ENCODE measurements around the gene FAM81B. TPM values are rescaled to one million over a fixed set of nuclear protein-coding genes. Genes with fewer than 3 reads are reported as not detected.

The FAM81B gene
- total RNA-seq, 1 experiment from 2014 or later = not detected

DNA sequence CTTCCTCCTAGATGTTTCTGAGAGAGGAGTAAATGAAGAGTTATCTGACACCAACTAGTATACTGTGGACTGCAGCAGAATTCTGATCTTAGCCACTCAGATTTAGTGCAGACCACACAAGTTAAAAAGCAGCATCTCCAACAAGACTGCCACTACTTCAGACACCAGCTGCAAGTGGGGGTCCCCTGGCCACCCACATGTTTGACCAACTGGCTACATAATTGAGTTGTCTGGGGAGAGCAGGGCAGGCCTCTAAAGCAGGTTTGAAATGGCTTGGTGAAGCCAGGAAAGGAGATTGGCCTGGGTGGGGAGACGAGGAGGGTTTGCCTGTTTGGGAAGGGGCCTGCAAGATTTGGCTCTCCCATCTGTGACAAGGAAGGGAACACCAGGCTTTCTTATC lies 40.5 kb upstream of the FAM81B start:
- CTCF ChIA-PET = no interaction called here

DNA sequence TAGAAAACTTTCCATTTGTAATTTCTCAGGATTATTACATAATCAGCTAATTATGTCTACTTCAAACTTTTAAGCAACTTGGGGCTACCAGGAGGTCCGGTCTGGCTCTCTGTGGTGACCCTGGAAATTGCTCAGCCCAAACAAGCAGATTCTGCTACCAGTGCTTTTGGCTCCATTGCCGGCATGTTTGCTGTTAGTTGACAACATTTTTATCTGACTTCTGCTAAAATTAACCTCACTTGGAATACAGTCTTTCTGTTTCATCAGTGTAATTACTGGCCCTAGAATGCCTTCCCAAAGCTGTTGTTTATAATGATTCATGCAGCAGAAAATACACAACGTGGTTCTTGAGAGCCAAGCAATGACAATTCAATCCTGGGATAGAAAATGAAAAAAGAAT lies 38.5 kb upstream of the FAM81B start:
- Histone ChIP-seq H3K9me3 (ENCODE audit: low read depth, low read length, poor library complexity, severe bottlenecking) (no peaks in the 10 kb centered on the region), H3K27me3 (replicated peaks; ENCODE audit: insufficient read depth, low read depth, low read length, poor library complexity) (no peaks in the 10 kb centered on the region), H3K4me3 (ENCODE audit: low read depth, low read length, poor library complexity, severe bottlenecking) (no peak overlapping the region), H3K36me3 (ENCODE audit: insufficient read depth, low read length, poor library complexity, severe bottlenecking) (no peaks in the 10 kb centered on the region), H3K4me1 (ENCODE audit: insufficient read depth, low read length, poor library complexity, severe bottlenecking) (no peaks in the 10 kb centered on the region), H3K27ac (ENCODE audit: low read depth, low read length, poor library complexity, severe bottlenecking) (no peak overlapping the region)
- no peak for DNase-seq (ENCODE audit: low spot score)
- ChIA-PET POLR2A (ENCODE audit: low non-redundant PET) (no interaction called here), CTCF (no interaction called here)
- BruUV-seq (replicated peaks) = no TSS peak
- intact Hi-C loops (cut with micrococcal nuclease; ENCODE audit: unreplicated experiment) = no loop called here
- no peak for TF ChIP-seq EZH2 (IDR thresholded peaks at IDR 0.05; ENCODE audit: borderline replicate concordance, low read depth, low read length, poor library complexity, severe bottlenecking)
- TF ChIP-seq, protein P1, sequence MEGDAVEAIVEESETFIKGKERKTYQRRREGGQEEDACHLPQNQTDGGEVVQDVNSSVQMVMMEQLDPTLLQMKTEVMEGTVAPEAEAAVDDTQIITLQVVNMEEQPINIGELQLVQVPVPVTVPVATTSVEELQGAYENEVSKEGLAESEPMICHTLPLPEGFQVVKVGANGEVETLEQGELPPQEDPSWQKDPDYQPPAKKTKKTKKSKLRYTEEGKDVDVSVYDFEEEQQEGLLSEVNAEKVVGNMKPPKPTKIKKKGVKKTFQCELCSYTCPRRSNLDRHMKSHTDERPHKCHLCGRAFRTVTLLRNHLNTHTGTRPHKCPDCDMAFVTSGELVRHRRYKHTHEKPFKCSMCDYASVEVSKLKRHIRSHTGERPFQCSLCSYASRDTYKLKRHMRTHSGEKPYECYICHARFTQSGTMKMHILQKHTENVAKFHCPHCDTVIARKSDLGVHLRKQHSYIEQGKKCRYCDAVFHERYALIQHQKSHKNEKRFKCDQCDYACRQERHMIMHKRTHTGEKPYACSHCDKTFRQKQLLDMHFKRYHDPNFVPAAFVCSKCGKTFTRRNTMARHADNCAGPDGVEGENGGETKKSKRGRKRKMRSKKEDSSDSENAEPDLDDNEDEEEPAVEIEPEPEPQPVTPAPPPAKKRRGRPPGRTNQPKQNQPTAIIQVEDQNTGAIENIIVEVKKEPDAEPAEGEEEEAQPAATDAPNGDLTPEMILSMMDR (conservative IDR thresholded peaks at IDR 0.05; ENCODE audit: low read depth, low read length) = no peak

More for the DNA sequence above, 40.5 kb upstream of the FAM81B start:
- Histone ChIP-seq H3K27ac (ENCODE audit: low read depth, low read length, poor library complexity, severe bottlenecking) (no peak overlapping the region), H3K27me3 (replicated peaks; ENCODE audit: insufficient read depth, low read depth, low read length, poor library complexity) (no peaks in the 10 kb centered on the region), H3K4me3 (ENCODE audit: low read depth, low read length, poor library complexity, severe bottlenecking) (no peak overlapping the region), H3K9me3 (ENCODE audit: low read depth, low read length, poor library complexity, severe bottlenecking) (no peaks in the 10 kb centered on the region), H3K4me1 (ENCODE audit: insufficient read depth, low read length, poor library complexity, severe bottlenecking) (no peaks in the 10 kb centered on the region), H3K36me3 (ENCODE audit: insufficient read depth, low read length, poor library complexity, severe bottlenecking) (no peaks in the 10 kb centered on the region)
- intact Hi-C loops (cut with micrococcal nuclease; ENCODE audit: unreplicated experiment) = no loop called here
- no peak for DNase-seq (ENCODE audit: low spot score)
- BruUV-seq (replicated peaks) = no TSS peak
- POLR2A ChIA-PET (ENCODE audit: low non-redundant PET) = no interaction called here
- TF ChIP-seq, protein P1 (conservative IDR thresholded peaks at IDR 0.05; ENCODE audit: low read depth, low read length) = no peak
- TF ChIP-seq EZH2 (IDR thresholded peaks at IDR 0.05; ENCODE audit: borderline replicate concordance, low read depth, low read length, poor library complexity, severe bottlenecking) = no peak

DNA sequence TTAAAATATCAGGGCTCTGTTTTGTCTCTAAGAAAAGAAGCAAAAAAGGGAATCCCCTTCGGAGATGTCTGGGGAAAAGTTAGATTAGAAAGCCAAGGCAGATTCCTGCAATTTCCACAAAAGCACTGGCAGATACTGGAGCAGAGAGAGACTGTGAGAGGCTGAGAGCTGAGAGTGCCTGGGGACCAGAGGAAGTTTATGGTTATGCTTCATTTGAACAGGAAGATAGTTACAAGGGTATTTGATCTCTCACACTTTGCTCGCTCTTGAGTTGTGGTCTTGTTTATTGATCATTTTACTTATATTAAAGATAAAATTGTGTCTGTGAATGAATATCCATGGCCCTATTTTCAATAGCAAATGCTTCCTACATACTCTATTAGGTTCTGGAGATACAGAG lies 32.8 kb upstream of the FAM81B start:
- BruUV-seq (replicated peaks) = no TSS peak
- intact Hi-C loops (cut with micrococcal nuclease; ENCODE audit: unreplicated experiment) = no loop called here
- CTCF ChIA-PET = no interaction called here

More for the DNA sequence above, 32.8 kb upstream of the FAM81B start:
- peak; percentile 5 for DNase-seq (ENCODE audit: low spot score)
- Histone ChIP-seq H3K36me3 (ENCODE audit: insufficient read depth, low read length, poor library complexity, severe bottlenecking) (no peaks in the 10 kb centered on the region), H3K4me3 (ENCODE audit: low read depth, low read length, poor library complexity, severe bottlenecking) (no peak overlapping the region), H3K4me1 (ENCODE audit: insufficient read depth, low read length, poor library complexity, severe bottlenecking) (no peaks in the 10 kb centered on the region), H3K27me3 (replicated peaks; ENCODE audit: insufficient read depth, low read depth, low read length, poor library complexity) (no peaks in the 10 kb centered on the region), H3K27ac (ENCODE audit: low read depth, low read length, poor library complexity, severe bottlenecking) (no peak overlapping the region), H3K9me3 (ENCODE audit: low read depth, low read length, poor library complexity, severe bottlenecking) (no peaks in the 10 kb centered on the region)
- POLR2A ChIA-PET (ENCODE audit: low non-redundant PET) = no interaction called here
- TF ChIP-seq, protein P1 (conservative IDR thresholded peaks at IDR 0.05; ENCODE audit: low read depth, low read length) = no peak
- TF ChIP-seq EZH2 (IDR thresholded peaks at IDR 0.05; ENCODE audit: borderline replicate concordance, low read depth, low read length, poor library complexity, severe bottlenecking) = no peak

Measured in A673 (cell line).